ENCODE results near the gene AOPEP. TPM values are rescaled to one million over a fixed set of nuclear protein-coding genes. Genes with fewer than 3 reads are reported as not detected.
A peak's percentile ranks its signal among the peaks of the same experiment; 100 is the strongest.

The AOPEP gene
- total RNA-seq, 4 donors from 2014 or later: 252 to 375 (median 312) TPM

DNA sequence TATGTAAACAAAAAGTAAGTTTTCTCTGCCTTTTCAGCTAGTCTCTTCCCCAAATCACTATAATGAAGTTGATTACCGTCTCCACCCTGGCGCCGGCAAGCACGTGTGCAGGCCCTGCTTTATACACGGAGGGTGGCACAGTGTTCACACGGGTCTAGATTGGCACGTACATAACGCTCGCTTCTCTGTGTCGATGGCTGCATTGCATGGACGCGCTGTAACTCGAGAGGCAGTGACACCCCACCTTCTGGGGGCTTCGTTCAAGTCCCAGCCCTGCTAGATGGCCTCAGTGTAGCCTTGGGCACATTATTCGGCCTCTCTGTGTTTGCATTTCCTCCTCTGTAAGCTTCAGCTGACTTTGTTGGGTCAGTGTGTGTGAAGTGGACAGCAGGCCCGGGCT lies 367.1 kb downstream of the AOPEP start:
- Histone ChIP-seq H3K36me3 (peaks cover 0 to 22% of the 10 kb centered on the region in 2 donors), H3K27ac (peak overlapping the region in 3 of 4 donors; percentile 39 to 89 (median 87)), H3K4me3 (no peak overlapping the region), H3K27me3 (no peaks in the 10 kb centered on the region), H3K4me1 (peaks cover 8 to 94% (median 51%) of the 10 kb centered on the region in 3 donors), H3K9me3 (no peaks in the 10 kb centered on the region)
- no peak for ATAC-seq
- 84% methylated on average over 6 of the region's 16 CpGs; no CpG with 5 or more reads in 1 of the 2 donors for WGBS, 2 donors (ENCODE audit: low coverage in 1 of 2)
- TF ChIP-seq, protein P1, sequence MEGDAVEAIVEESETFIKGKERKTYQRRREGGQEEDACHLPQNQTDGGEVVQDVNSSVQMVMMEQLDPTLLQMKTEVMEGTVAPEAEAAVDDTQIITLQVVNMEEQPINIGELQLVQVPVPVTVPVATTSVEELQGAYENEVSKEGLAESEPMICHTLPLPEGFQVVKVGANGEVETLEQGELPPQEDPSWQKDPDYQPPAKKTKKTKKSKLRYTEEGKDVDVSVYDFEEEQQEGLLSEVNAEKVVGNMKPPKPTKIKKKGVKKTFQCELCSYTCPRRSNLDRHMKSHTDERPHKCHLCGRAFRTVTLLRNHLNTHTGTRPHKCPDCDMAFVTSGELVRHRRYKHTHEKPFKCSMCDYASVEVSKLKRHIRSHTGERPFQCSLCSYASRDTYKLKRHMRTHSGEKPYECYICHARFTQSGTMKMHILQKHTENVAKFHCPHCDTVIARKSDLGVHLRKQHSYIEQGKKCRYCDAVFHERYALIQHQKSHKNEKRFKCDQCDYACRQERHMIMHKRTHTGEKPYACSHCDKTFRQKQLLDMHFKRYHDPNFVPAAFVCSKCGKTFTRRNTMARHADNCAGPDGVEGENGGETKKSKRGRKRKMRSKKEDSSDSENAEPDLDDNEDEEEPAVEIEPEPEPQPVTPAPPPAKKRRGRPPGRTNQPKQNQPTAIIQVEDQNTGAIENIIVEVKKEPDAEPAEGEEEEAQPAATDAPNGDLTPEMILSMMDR (IDR thresholded peaks at IDR 0.05): no peak
- TF ChIP-seq EP300 (IDR thresholded peaks at IDR 0.05) (no peak), POLR2A (IDR thresholded peaks at IDR 0.05) (no peak), POLR2AphosphoS5 (IDR thresholded peaks at IDR 0.05) (no peak)

DNA sequence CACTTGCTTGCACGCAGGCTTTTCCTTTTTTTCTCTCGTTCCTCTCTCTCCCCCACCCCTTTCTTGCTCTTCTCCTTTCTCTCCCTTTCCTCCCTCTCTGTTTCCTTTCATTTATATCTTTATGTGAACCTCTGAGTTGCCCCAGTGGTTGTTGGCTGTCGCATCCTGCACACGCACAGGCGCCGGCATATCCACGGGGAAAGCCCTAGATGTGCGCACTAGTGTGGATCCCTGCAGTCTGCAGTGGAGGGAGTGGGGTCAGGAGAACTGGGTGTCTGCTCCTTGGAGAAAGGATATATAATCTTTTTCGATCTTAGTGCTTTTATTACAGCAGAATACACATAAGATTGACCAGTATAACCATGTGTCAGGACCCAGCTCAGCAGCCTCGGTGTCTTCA lies 367.5 kb downstream of the AOPEP start:
- no peaks in the 10 kb centered on the region for H3K9me3 ChIP-seq
- peaks cover 8 to 94% (median 46%) of the 10 kb centered on the region in 3 donors for H3K4me1 ChIP-seq
- peaks cover 0 to 20% of the 10 kb centered on the region in 2 donors for H3K36me3 ChIP-seq
- WGBS, 2 donors (ENCODE audit: low coverage in 1 of 2): 52 to 74% methylated on average over 5 to 6 of the region's 10 CpGs
- TF ChIP-seq, protein P1 (IDR thresholded peaks at IDR 0.05): no peak
- TF ChIP-seq EP300 (IDR thresholded peaks at IDR 0.05): no peak
- no peak for TF ChIP-seq POLR2A (IDR thresholded peaks at IDR 0.05)
- TF ChIP-seq POLR2AphosphoS5 (IDR thresholded peaks at IDR 0.05): no peak
- no peak for ATAC-seq
- no peak overlapping the region for H3K4me3 ChIP-seq
- H3K27me3 ChIP-seq: no peaks in the 10 kb centered on the region
- H3K27ac ChIP-seq: peak overlapping the region in 2 of 4 donors; percentile 87 to 89

DNA sequence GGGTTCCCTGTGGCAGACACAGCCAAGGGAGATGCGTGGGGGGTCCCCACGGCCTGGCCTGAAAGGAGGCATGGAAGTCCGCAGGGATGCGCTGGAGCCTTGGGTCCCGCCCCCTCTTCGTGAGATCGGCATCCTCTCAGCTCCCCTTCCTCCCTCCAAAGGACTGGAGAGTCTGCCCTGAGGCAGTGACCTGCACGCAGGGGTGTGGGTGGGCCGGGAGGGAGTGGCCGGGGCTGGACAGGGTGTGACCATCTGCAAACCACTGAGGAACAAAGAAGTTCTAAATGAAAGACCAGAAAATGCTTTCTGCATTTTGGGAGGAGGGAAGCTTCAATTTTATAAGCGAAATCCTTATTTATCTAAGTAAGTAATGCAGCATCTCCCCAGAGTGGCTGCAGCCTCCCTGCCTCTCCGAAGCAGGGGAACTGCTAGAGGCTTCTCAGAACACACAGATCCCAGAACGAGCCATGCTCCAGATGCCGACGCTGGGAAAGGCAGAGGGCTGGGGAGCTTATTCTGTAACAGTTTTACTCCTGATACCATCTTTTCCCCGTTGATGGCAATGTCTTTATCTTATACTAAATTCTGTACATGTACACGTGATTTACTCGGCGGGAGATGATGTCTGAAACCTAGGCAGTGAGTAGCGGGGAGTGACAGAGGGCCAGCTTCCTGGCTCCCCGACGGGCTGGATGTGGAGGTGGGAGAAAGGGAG lies 369.3 kb downstream of the AOPEP start:
- Histone ChIP-seq H3K9me3 (no peaks in the 10 kb centered on the region), H3K4me3 (no peak overlapping the region), H3K36me3 (peaks cover 0 to 27% of the 10 kb centered on the region in 2 donors), H3K27ac (peak overlapping the region in 3 of 4 donors; percentile 64 to 89 (median 87)), H3K27me3 (no peaks in the 10 kb centered on the region), H3K4me1 (peaks cover 8 to 94% (median 31%) of the 10 kb centered on the region in 3 donors)
- ATAC-seq: no peak
- 78% methylated on average over 13 of the region's 22 CpGs; no CpG with 5 or more reads in 1 of the 2 donors for WGBS, 2 donors (ENCODE audit: low coverage in 1 of 2)
- TF ChIP-seq POLR2A (IDR thresholded peaks at IDR 0.05): no peak
- TF ChIP-seq, protein P1 (IDR thresholded peaks at IDR 0.05): no peak
- TF ChIP-seq POLR2AphosphoS5 (IDR thresholded peaks at IDR 0.05): no peak
- TF ChIP-seq EP300 (IDR thresholded peaks at IDR 0.05): no peak

DNA sequence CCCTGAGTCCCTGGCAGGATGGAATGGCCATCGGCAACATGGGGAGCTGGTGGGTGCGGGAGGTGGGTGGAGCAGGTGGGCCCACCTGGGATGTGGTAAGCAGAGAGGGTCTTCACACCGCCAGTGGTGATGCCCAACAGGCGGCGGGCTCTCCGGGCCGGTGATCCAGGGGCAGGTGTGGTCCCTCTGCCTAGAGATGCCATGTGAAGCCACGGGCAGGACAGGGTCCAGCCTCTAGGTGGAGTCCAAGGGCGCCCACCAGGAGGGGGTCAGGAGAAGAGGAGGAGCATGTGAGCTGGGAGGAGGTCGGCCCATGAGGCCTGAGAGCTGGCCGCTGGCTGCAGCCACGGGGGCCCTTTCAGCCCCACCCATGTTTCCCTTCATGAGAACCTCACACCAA lies 369.9 kb downstream of the AOPEP start:
- no peak for TF ChIP-seq POLR2AphosphoS5 (IDR thresholded peaks at IDR 0.05)
- ATAC-seq: no peak
- Histone ChIP-seq H3K27ac (peak overlapping the region in 3 of 4 donors; percentile 64 to 89 (median 87)), H3K9me3 (no peaks in the 10 kb centered on the region), H3K4me3 (no peak overlapping the region), H3K4me1 (peaks cover 5 to 94% (median 27%) of the 10 kb centered on the region in 3 donors), H3K36me3 (peaks cover 0 to 31% of the 10 kb centered on the region in 2 donors), H3K27me3 (no peaks in the 10 kb centered on the region)
- 94 to 100% methylated on average over 1 to 9 of the region's 12 CpGs for WGBS, 2 donors (ENCODE audit: low coverage in 1 of 2)

DNA sequence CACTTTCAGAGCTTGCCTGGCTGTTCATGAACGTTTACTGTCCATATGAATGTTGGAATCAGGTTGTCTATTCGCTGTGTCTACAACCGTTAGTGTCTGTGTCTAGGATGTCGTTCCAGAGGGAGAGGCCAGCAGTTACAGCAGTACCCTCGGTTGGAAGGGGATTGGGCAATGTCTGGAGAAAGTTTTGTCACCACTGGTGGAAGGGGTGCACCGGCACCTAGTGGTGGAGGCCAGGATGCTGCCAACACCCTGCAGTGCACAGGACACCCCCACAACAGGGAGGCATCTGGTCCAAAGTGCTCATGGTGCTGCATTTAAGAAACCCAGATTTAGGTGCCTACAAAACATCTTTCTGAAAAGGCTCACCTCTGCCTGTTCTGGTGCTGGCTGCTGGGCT lies 370.3 kb downstream of the AOPEP start:
- H3K9me3 ChIP-seq: no peaks in the 10 kb centered on the region
- WGBS, 2 donors (ENCODE audit: low coverage in 1 of 2): 86 to 100% methylated on average over 1 of the region's 6 CpGs
- TF ChIP-seq, protein P1 (IDR thresholded peaks at IDR 0.05): no peak
- TF ChIP-seq EP300 (IDR thresholded peaks at IDR 0.05) (no peak), POLR2AphosphoS5 (IDR thresholded peaks at IDR 0.05) (no peak), POLR2A (IDR thresholded peaks at IDR 0.05) (no peak)
- no peaks in the 10 kb centered on the region for H3K27me3 ChIP-seq
- peak overlapping the region in 3 of 4 donors; percentile 64 to 89 (median 87) for H3K27ac ChIP-seq
- ATAC-seq: no peak
- no peak overlapping the region for H3K4me3 ChIP-seq
- H3K4me1 ChIP-seq: peaks cover 2 to 94% (median 27%) of the 10 kb centered on the region in 3 donors
- H3K36me3 ChIP-seq: peaks cover 0 to 31% of the 10 kb centered on the region in 2 donors

Measured in gastroesophageal sphincter (tissue), 4 donors.